Body of pancreas (tissue), 2 donors: ENCODE data around the gene C1orf56. TPM values are rescaled to one million over a fixed set of nuclear protein-coding genes. Genes with fewer than 3 reads are reported as not detected.

Experiments used
- small RNA-seq: library from RNA; depleted of rRNA; stranded (forward); fragments of <200 nt; gene quantifications from one replicate; pipeline ENCODE3, GENCODE V24; 2016
- total RNA-seq, 2 donors: library from RNA; depleted of rRNA; stranded (reverse); fragments of >200 nt; gene quantifications; one replicate each; pipeline ENCODE4 v1.1.0, GENCODE V29; 2016

The C1orf56 gene
- total RNA-seq, 2 donors from 2014 or later = 5.7 to 6.9 TPM

Small RNA genes lying within 50 kb of the gene (small RNA-seq; reads per million reads assigned to genes)
- not detected for gene RNU6-884P

Other genes starting within 250 kb of the C1orf56 start
- 10 to 100 TPM; 11.9 to 18.4 TPM for gene CTSK, start 239.5 kb upstream of the C1orf56 start, total RNA-seq
- 10 to 100 TPM; 20.4 to 27.8 TPM for gene ARNT, start 171.2 kb upstream of the C1orf56 start, total RNA-seq
- not detected for gene CTXND2, start 160.6 kb upstream of the C1orf56 start, total RNA-seq
- 10 to 100 TPM; 26.5 to 45.2 TPM for gene SETDB1, start 121.4 kb upstream of the C1orf56 start, total RNA-seq
- gene CERS2, start 72.9 kb upstream of the C1orf56 start, total RNA-seq = 10 to 100 TPM; 70.9 to 84.8 TPM
- 10 to 100 TPM; 17.4 to 33.3 TPM for gene ANXA9, start 65.5 kb upstream of the C1orf56 start, total RNA-seq
- 10 to 100 TPM; 36.3 to 39.2 TPM for gene MINDY1, start 40.8 kb upstream of the C1orf56 start, total RNA-seq
- gene PRUNE1, start 39.3 kb upstream of the C1orf56 start, total RNA-seq = 10 to 100 TPM; 15.8 to 19.4 TPM
- gene BNIPL, start 11.2 kb upstream of the C1orf56 start, total RNA-seq = under 1 TPM in 1 of 2 donors, not detected in 1; 0.26 TPM
- gene CDC42SE1, start 11.9 kb downstream of the C1orf56 start, total RNA-seq = 10 to 100 TPM; 40.2 to 43.8 TPM
- 1 to 10 TPM in 1 of 2 donors, under 1 TPM in 1; 0.26 to 1.6 TPM for gene MLLT11, start 12.6 kb downstream of the C1orf56 start, total RNA-seq
- 1 to 10 TPM; 4.3 to 9.1 TPM for gene GABPB2, start 23.0 kb downstream of the C1orf56 start, total RNA-seq
- gene SEMA6C, start 98.9 kb downstream of the C1orf56 start, total RNA-seq = 1 to 10 TPM; 3.6 to 5.3 TPM
- gene TNFAIP8L2, start 108.9 kb downstream of the C1orf56 start, total RNA-seq = 1 to 10 TPM in 1 of 2 donors, under 1 TPM in 1; 0.99 to 1.6 TPM
- 1 to 10 TPM; 6.7 to 9.6 TPM for gene LYSMD1, start 118.2 kb downstream of the C1orf56 start, total RNA-seq
- 10 to 100 TPM; 16.2 to 28.0 TPM for gene SCNM1, start 118.4 kb downstream of the C1orf56 start, total RNA-seq
- 1 to 10 TPM in 1 of 2 donors, not detected in 1; 3.0 TPM for gene TMOD4, start 128.2 kb downstream of the C1orf56 start, total RNA-seq
- gene VPS72, start 142.4 kb downstream of the C1orf56 start, total RNA-seq = 10 to 100 TPM in 1 of 2 donors, 1 to 10 TPM in 1; 6.9 to 19.2 TPM
- gene PIP5K1A, start 150.8 kb downstream of the C1orf56 start, total RNA-seq = 10 to 100 TPM; 19.5 to 51.4 TPM
- gene PSMD4, start 207.0 kb downstream of the C1orf56 start, total RNA-seq = 10 to 100 TPM; 70.2 to 73.4 TPM
- gene ZNF687, start 234.5 kb downstream of the C1orf56 start, total RNA-seq = 10 to 100 TPM; 15.0 to 24.4 TPM